GM12875 (cell line): ENCODE measurements around the gene LAMA2.

Source experiments
- H3K4me3 ChIP-seq: one replicate; pipeline ENCODE4 v1.5.1; 2011; ENCODE audit warnings: low read depth, low read length, control low read depth
- CTCF ChIP-seq: IDR thresholded peaks from 2 replicates; pipeline ENCODE4 v1.5.1; 2011; ENCODE audit warnings: low read depth, mild to moderate bottlenecking, control low read depth, inconsistent platforms, low read length, moderate library complexity, borderline replicate concordance; ENCODE audit not compliant: insufficient read depth

Gene LAMA2

GRCh38 chr6:129207832-129208231 lies 324.9 kb downstream of the LAMA2 start:
- no peak overlapping the region for H3K4me3 ChIP-seq
- TF ChIP-seq CTCF = no peak

- no peak for TF ChIP-seq CTCF
- no peak overlapping the region for H3K4me3 ChIP-seq
Observed at GRCh38 chr6:129208415-129209034, 325.6 kb downstream of the LAMA2 start.

- no peak for TF ChIP-seq CTCF
- no peak overlapping the region for H3K4me3 ChIP-seq
Observed at GRCh38 chr6:129209355-129209754, 326.4 kb downstream of the LAMA2 start.

GRCh38 chr6:129210684-129211083 lies 327.7 kb downstream of the LAMA2 start:
- no peak overlapping the region for H3K4me3 ChIP-seq
- no peak for TF ChIP-seq CTCF

- H3K4me3 ChIP-seq = no peak overlapping the region
- TF ChIP-seq CTCF = no peak
Observed at GRCh38 chr6:129211626-129212025, 328.7 kb downstream of the LAMA2 start.

- no peak overlapping the region for H3K4me3 ChIP-seq
- TF ChIP-seq CTCF = no peak
Observed at GRCh38 chr6:129212081-129212480, 329.1 kb downstream of the LAMA2 start.

GRCh38 chr6:129215246-129215645 lies 332.3 kb downstream of the LAMA2 start:
- no peak for TF ChIP-seq CTCF
- H3K4me3 ChIP-seq = no peak overlapping the region
